Measurements from ENCODE around the gene NLGN1. TPM values are rescaled to one million over a fixed set of nuclear protein-coding genes. Genes with fewer than 3 reads are reported as not detected.

Gene NLGN1
- total RNA-seq, 1 donor from 2014 or later, result not detected

DNA sequence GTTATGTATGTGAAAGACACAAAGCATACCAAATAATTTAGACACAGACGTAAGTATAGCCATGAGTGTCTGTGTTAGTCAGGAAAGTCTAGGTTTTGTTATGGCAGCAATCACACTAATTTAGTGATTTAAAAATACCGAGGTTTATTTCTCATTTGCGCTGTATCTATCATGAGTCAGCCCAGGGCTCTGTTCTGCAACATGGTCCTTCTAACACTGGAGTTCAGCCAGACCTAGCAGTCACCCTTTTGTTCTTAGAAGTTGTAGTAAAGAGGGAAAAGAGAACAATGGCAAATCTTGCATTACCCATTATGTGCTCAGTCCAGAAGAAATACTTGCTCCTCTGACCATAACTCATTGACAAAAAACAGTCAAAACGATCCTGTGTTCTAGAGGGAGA is 311.5 kb downstream of the NLGN1 start:
- H3K9me3 Mint-ChIP-seq (ENCODE audit: low read depth), result peaks cover 2% of the 10 kb centered on the region
- H3K27ac Mint-ChIP-seq (ENCODE audit: unreplicated experiment), result no peak overlapping the region
- no peak for DNase-seq (ENCODE audit: low spot score)
- TF ChIP-seq, protein P1, sequence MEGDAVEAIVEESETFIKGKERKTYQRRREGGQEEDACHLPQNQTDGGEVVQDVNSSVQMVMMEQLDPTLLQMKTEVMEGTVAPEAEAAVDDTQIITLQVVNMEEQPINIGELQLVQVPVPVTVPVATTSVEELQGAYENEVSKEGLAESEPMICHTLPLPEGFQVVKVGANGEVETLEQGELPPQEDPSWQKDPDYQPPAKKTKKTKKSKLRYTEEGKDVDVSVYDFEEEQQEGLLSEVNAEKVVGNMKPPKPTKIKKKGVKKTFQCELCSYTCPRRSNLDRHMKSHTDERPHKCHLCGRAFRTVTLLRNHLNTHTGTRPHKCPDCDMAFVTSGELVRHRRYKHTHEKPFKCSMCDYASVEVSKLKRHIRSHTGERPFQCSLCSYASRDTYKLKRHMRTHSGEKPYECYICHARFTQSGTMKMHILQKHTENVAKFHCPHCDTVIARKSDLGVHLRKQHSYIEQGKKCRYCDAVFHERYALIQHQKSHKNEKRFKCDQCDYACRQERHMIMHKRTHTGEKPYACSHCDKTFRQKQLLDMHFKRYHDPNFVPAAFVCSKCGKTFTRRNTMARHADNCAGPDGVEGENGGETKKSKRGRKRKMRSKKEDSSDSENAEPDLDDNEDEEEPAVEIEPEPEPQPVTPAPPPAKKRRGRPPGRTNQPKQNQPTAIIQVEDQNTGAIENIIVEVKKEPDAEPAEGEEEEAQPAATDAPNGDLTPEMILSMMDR (IDR thresholded peaks at IDR 0.05), result no peak
- peaks cover 4% of the 10 kb centered on the region for H3K27me3 Mint-ChIP-seq (ENCODE audit: low read depth)
- H3K4me1 Mint-ChIP-seq (ENCODE audit: low read depth), result no peaks in the 10 kb centered on the region
- H3K36me3 Mint-ChIP-seq (ENCODE audit: low read depth), result no peaks in the 10 kb centered on the region
- H3K4me3 Mint-ChIP-seq (ENCODE audit: unreplicated experiment), result no peak overlapping the region

DNA sequence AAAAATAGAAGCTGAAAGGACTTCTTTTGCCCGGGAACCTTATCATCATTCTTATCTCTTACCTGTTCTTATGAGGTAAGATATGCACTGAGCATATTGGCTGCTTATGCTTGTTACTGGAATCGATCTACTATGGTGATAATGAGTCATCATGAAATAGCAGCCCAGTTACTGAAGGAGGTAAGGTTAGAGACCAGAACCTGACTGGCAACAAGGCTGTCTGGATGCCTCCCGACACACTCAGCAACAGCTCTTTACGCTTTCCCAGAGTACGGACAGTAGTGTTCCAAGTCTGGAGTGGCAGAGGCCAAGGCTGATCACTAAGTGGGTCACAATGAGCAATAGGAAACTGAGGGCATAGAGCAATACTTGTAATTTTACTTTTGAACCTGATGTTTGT is 314.1 kb downstream of the NLGN1 start:
- Mint-ChIP-seq H3K36me3 (ENCODE audit: low read depth) (no peaks in the 10 kb centered on the region), H3K27ac (ENCODE audit: unreplicated experiment) (no peak overlapping the region), H3K4me1 (ENCODE audit: low read depth) (no peaks in the 10 kb centered on the region), H3K27me3 (ENCODE audit: low read depth) (peaks cover 4% of the 10 kb centered on the region), H3K9me3 (ENCODE audit: low read depth) (peaks cover 2% of the 10 kb centered on the region), H3K4me3 (ENCODE audit: unreplicated experiment) (no peak overlapping the region)
- TF ChIP-seq, protein P1 (IDR thresholded peaks at IDR 0.05), result no peak
- no peak for DNase-seq (ENCODE audit: low spot score)

DNA sequence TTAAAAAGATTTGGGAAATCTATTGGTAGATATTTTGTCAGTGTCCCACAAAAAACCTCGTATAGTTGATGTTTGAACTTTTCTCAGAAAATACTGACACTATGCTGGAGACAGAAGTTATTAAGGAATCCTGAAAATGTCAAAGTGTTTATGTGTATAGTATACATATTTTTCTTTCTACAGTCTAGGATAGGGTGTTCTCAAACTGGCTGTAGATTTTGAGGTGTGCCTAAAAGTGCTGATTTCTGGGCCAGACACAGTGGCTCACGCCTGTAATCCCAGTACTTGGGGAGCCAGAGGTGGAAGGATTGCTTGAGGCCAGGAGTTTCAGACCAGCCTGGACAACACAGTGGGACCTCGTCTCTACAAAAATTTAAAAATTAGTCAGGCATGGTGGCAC is 322.0 kb downstream of the NLGN1 start:
- TF ChIP-seq, protein P1 (IDR thresholded peaks at IDR 0.05), result no peak
- Mint-ChIP-seq H3K36me3 (ENCODE audit: low read depth) (no peaks in the 10 kb centered on the region), H3K9me3 (ENCODE audit: low read depth) (no peaks in the 10 kb centered on the region), H3K27me3 (ENCODE audit: low read depth) (peaks cover 1% of the 10 kb centered on the region), H3K27ac (ENCODE audit: unreplicated experiment) (no peak overlapping the region), H3K4me3 (ENCODE audit: unreplicated experiment) (no peak overlapping the region), H3K4me1 (ENCODE audit: low read depth) (no peaks in the 10 kb centered on the region)
- no peak for DNase-seq (ENCODE audit: low spot score)

DNA sequence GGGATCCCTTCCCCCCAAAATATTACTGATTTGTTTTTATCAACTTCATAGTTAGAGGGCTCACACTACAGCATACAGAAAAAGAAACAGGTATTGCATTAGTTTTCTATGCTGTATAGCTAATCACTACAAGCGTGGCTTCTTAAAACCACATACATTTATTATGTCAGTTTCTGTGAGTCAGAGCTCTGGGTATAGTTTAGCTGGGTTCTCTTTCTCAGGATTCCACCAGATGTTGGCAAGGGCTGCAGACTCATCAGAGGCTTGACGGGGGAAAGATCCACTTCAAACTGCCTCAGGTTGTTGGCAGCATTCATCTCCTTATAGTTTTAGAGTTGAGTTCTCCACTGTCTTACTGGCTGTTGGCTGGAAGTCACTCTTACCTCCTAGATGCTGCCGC is 328.0 kb downstream of the NLGN1 start:
- no peak overlapping the region for H3K27ac Mint-ChIP-seq (ENCODE audit: unreplicated experiment)
- H3K9me3 Mint-ChIP-seq (ENCODE audit: low read depth), result no peaks in the 10 kb centered on the region
- H3K4me3 Mint-ChIP-seq (ENCODE audit: unreplicated experiment), result no peak overlapping the region
- H3K36me3 Mint-ChIP-seq (ENCODE audit: low read depth), result no peaks in the 10 kb centered on the region
- H3K27me3 Mint-ChIP-seq (ENCODE audit: low read depth), result peaks cover 2% of the 10 kb centered on the region
- no peaks in the 10 kb centered on the region for H3K4me1 Mint-ChIP-seq (ENCODE audit: low read depth)
- DNase-seq (ENCODE audit: low spot score), result no peak
- TF ChIP-seq, protein P1 (IDR thresholded peaks at IDR 0.05), result no peak

DNA sequence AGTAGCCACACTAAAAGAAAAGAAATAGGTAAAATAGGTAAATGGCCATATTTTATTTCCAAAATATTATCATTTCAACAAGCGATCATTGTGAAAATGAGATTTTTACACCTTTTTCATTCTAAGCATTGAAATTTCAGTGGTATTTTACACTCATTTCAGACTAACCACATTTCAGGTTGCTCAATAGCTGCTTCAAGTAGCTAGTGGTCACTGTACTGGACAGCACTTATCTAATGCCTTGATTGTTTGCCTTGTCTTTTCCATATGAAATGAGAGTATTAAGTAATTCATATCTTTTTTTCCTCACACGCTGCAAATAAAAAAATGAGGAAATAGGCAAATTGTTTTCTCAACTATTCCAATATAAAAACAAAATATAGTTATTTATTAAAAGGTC is 332.8 kb downstream of the NLGN1 start:
- Mint-ChIP-seq H3K27me3 (ENCODE audit: low read depth) (peaks cover 2% of the 10 kb centered on the region), H3K27ac (ENCODE audit: unreplicated experiment) (no peak overlapping the region), H3K4me1 (ENCODE audit: low read depth) (peaks cover 9% of the 10 kb centered on the region), H3K36me3 (ENCODE audit: low read depth) (no peaks in the 10 kb centered on the region), H3K4me3 (ENCODE audit: unreplicated experiment) (no peak overlapping the region), H3K9me3 (ENCODE audit: low read depth) (no peaks in the 10 kb centered on the region)
- DNase-seq (ENCODE audit: low spot score), result no peak
- TF ChIP-seq, protein P1 (IDR thresholded peaks at IDR 0.05), result no peak
